Measurements from ENCODE around the gene ADGRF1.

- no peak for TF ChIP-seq CTCF (IDR thresholded peaks at IDR 0.05)
- no peak for TF ChIP-seq POLR2A (IDR thresholded peaks at IDR 0.05)
- TF ChIP-seq EP300 (IDR thresholded peaks at IDR 0.05), result no peak
Measured at GRCh38 chr6:47009583-47009982, 32.5 kb downstream of the ADGRF1 start.

Data from tibial nerve (tissue), 4 donors.